Transverse colon (tissue), 4 donors: ENCODE data around the gene RBPJ. TPM values are rescaled to one million over a fixed set of nuclear protein-coding genes. Genes with fewer than 3 reads are reported as not detected.

Experiments used
- DNase-seq: peaks from one replicate; pipeline ENCODE4 v3.0.0-alpha.2; 2019
- H3K27ac ChIP-seq, 4 donors: fragments of 200-600 bp; sonication (generic); 2 replicates each; pipeline ENCODE4 v1.5.1; 2016 to 2018; ENCODE audit warnings: inconsistent platforms in 4 of 4
- H3K27me3 ChIP-seq: fragments of 200-600 bp; sonication (generic); 2 replicates; pipeline ENCODE4 v1.5.1; 2017; ENCODE audit warnings: inconsistent platforms
- H3K36me3 ChIP-seq, 4 donors: fragments of 200-600 bp; sonication (generic); 2 replicates each; pipeline ENCODE4 v1.5.1; 2017 to 2019; ENCODE audit warnings: inconsistent platforms in 4 of 4
- H3K4me1 ChIP-seq, 4 donors: fragments of 200-600 bp; sonication (generic); 2 replicates each; pipeline ENCODE4 v1.5.1; 2017 to 2020; ENCODE audit warnings: inconsistent platforms in 4 of 4
- H3K4me3 ChIP-seq, 4 donors: fragments of 200-600 bp; sonication (generic); 1 replicate in 1 of 4; 2 replicates in 3 of 4; pipeline versions ENCODE4 v1.5.1 to v1.6.1; 2017 to 2019; ENCODE audit warnings: inconsistent platforms in 4 of 4
- H3K9me3 ChIP-seq, 2 donors: fragments of 200-600 bp; sonication (generic); 2 replicates each; pipeline ENCODE4 v1.5.1; 2017 to 2019; ENCODE audit warnings: inconsistent platforms in 2 of 2
- EP300 ChIP-seq: sonication (generic); formaldehyde crosslinking; IDR thresholded peaks from one replicate; pipeline ENCODE4 v1.6.1; 2017; ENCODE audit warnings: antibody characterized with exemption, low read depth
- POLR2A ChIP-seq: fragments of 450-650 bp; IDR thresholded peaks from one replicate; pipeline ENCODE4 v1.6.1; 2016; ENCODE audit warnings: antibody characterized with exemption, mild to moderate bottlenecking, moderate library complexity
- POLR2AphosphoS5 ChIP-seq, 3 donors: sonication (generic); formaldehyde crosslinking; IDR thresholded peaks; one replicate each; pipeline ENCODE4 v1.6.1; 2016; ENCODE audit warnings: antibody characterized with exemption in 3 of 3
- WGBS, 2 donors: methylation state at CpG; one replicate each; pipeline ENCODE4 v1.1.5; 2018; ENCODE audit warnings: low coverage in 1 of 2; 5-methylcytosine and 5-hydroxymethylcytosine counted together
- in situ Hi-C, 4 donors: fragments of 200-750 bp; cut with MboI; loops; one replicate each; pipeline versions ENCODE4 v1.15.0 to v1.15.1; 2017; ENCODE audit warnings: low sequenced_read_pairs in 3 of 4, low pct_ligation_motif_present in 1 of 4, low pct_unique_long_range_greater_than_20kb in 1 of 4
- intact Hi-C: fragments of 100-400 bp; cut with DNase I; formaldehyde crosslinking; loops from one replicate; pipeline ENCODE4 v1.15.1; 2023; ENCODE audit warnings: low total_unique reads
- total RNA-seq, 4 donors: library from RNA; depleted of rRNA; stranded (reverse); fragments of >200 nt; gene quantifications; one replicate each; pipeline ENCODE4 v1.1.0, GENCODE V29; 2016
- TF ChIP-seq, protein P1 (sequence below), 5 experiments: fragments of 200-600 bp in 3 of 5; fragments of 450-650 bp in 2 of 5; sonication (generic) in 3 of 5; IDR thresholded peaks; 1 replicate in 2 of 5; 2 replicates in 3 of 5; pipeline ENCODE4 v1.5.1; 2016 to 2017; ENCODE audit warnings: antibody characterized with exemption in 5 of 5, inconsistent platforms in 3 of 5, mild to moderate bottlenecking in 2 of 5, moderate library complexity in 1 of 5

Gene RBPJ
- total RNA-seq, 4 donors from 2014 or later = 15.1 to 104 (median 44.6) TPM

DNA sequence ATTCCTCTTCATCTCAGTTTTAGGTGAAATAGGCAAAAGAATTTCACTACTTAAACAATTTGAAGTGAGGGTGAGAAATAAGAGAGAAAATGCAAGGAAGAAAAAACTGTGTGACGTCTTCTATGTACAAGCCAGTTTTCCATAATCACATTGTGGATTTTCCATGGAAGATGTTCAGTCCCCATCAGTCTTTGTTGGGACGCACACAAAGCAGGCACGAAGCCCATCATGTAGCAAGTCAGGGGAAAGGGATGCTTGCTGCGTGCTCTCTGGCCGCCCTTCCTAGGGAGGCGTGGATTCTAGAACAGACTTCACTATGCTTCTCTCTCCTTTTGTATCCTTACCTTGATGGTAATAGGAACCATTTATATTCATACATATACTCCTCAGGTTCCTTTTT is 54.7 kb downstream of the RBPJ start:
- in situ Hi-C loops = no loop called here

GRCh38 chr4:26377328-26378311 is 56.8 kb downstream of the RBPJ start:
- H3K9me3 ChIP-seq = no peaks in the 10 kb centered on the region
- H3K4me1 ChIP-seq = peaks cover 5 to 63% (median 12%) of the 10 kb centered on the region in 4 donors
- H3K36me3 ChIP-seq = no peaks in the 10 kb centered on the region

More for the DNA sequence above, 54.7 kb downstream of the RBPJ start:
- no peak overlapping the region for H3K27ac ChIP-seq
- intact Hi-C loops = no loop called here
- no peaks in the 10 kb centered on the region for H3K27me3 ChIP-seq
- no peaks in the 10 kb centered on the region for H3K9me3 ChIP-seq
- no peak overlapping the region for H3K4me3 ChIP-seq
- no peaks in the 10 kb centered on the region for H3K36me3 ChIP-seq
- DNase-seq = no peak
- peaks cover 12 to 62% (median 15%) of the 10 kb centered on the region in 4 donors for H3K4me1 ChIP-seq
- no peak for TF ChIP-seq EP300
- 81 to 87% methylated on average over 4 to 6 of the region's 6 CpGs for WGBS, 2 donors

DNA sequence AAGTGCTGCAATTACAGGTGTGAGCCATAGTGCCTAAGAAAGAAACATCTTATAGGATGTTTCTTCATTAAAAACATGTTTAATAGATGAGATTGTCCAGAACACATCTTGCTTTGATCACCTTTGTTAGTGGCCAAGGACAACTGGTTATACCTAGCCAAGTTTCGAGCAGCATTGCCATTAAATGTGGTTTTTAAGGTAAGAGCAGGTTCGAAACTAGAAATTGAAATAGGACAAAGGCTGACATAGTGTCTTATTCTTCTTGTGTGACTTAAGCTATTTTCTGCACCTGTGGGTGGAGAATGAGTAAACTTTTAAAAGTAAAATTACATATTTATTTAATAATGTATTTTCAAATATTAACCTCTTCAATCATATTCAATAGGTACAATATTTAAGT is 59.0 kb downstream of the RBPJ start:
- TF ChIP-seq POLR2A (no peak), EP300 (no peak), POLR2AphosphoS5 (IDR thresholded peaks at IDR 0.05) (no peak)
- TF ChIP-seq, protein P1, sequence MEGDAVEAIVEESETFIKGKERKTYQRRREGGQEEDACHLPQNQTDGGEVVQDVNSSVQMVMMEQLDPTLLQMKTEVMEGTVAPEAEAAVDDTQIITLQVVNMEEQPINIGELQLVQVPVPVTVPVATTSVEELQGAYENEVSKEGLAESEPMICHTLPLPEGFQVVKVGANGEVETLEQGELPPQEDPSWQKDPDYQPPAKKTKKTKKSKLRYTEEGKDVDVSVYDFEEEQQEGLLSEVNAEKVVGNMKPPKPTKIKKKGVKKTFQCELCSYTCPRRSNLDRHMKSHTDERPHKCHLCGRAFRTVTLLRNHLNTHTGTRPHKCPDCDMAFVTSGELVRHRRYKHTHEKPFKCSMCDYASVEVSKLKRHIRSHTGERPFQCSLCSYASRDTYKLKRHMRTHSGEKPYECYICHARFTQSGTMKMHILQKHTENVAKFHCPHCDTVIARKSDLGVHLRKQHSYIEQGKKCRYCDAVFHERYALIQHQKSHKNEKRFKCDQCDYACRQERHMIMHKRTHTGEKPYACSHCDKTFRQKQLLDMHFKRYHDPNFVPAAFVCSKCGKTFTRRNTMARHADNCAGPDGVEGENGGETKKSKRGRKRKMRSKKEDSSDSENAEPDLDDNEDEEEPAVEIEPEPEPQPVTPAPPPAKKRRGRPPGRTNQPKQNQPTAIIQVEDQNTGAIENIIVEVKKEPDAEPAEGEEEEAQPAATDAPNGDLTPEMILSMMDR (IDR thresholded peaks at IDR 0.05) = no peak
- in situ Hi-C loops = no loop called here

More at GRCh38 chr4:26377328-26378311, 56.8 kb downstream of the RBPJ start:
- Histone ChIP-seq H3K27ac (no peak overlapping the region), H3K4me3 (no peak overlapping the region), H3K27me3 (no peaks in the 10 kb centered on the region)
- intact Hi-C loops = no loop called here
- WGBS, 2 donors = 78 to 81% methylated on average over 4 of the region's 4 CpGs
- in situ Hi-C loops = no loop called here
- DNase-seq = no peak
- TF ChIP-seq EP300 = no peak
- no peak for TF ChIP-seq POLR2A
- no peak for TF ChIP-seq POLR2AphosphoS5 (IDR thresholded peaks at IDR 0.05)

DNA sequence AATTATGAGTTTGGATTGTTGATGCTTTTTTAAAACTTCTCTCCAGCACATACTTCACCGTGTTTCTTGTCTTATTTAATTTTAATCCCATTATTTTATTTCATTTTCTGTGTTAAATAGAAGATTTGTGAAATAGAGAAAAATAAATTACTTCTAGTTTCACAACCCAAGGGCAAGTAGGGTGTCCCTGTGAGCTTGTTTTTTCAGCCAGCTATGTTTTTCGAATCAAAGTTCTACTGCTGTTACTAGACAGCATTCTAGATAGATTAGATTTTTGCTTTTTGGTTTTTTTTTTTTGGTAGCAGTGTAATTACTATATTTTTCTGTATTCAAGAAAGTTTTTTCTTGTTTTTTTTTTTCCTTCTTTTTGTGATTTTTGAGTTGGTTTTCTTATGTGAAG is 59.9 kb downstream of the RBPJ start:
- H3K27ac ChIP-seq = no peak overlapping the region
- H3K9me3 ChIP-seq = no peaks in the 10 kb centered on the region
- in situ Hi-C loops (no loop called here), intact Hi-C loops (no loop called here)
- no peaks in the 10 kb centered on the region for H3K36me3 ChIP-seq
- H3K4me1 ChIP-seq = peaks cover 0 to 51% (median 4%) of the 10 kb centered on the region in 4 donors
- no peaks in the 10 kb centered on the region for H3K27me3 ChIP-seq
- no peak for DNase-seq
- TF ChIP-seq POLR2A = no peak
- no peak for TF ChIP-seq POLR2AphosphoS5 (IDR thresholded peaks at IDR 0.05)
- TF ChIP-seq EP300 = no peak
- TF ChIP-seq, protein P1 (IDR thresholded peaks at IDR 0.05) = no peak
- no peak overlapping the region for H3K4me3 ChIP-seq
- 72 to 80% methylated on average over 2 of the region's 2 CpGs for WGBS, 2 donors

More for the DNA sequence above, 59.0 kb downstream of the RBPJ start:
- Histone ChIP-seq H3K27me3 (no peaks in the 10 kb centered on the region), H3K27ac (no peak overlapping the region), H3K4me1 (peaks cover 0 to 50% (median 4%) of the 10 kb centered on the region in 4 donors), H3K36me3 (no peaks in the 10 kb centered on the region), H3K9me3 (no peaks in the 10 kb centered on the region), H3K4me3 (no peak overlapping the region)
- no peak for DNase-seq
- 93 to 96% methylated on average over 2 of the region's 2 CpGs for WGBS, 2 donors
- intact Hi-C loops = no loop called here

DNA sequence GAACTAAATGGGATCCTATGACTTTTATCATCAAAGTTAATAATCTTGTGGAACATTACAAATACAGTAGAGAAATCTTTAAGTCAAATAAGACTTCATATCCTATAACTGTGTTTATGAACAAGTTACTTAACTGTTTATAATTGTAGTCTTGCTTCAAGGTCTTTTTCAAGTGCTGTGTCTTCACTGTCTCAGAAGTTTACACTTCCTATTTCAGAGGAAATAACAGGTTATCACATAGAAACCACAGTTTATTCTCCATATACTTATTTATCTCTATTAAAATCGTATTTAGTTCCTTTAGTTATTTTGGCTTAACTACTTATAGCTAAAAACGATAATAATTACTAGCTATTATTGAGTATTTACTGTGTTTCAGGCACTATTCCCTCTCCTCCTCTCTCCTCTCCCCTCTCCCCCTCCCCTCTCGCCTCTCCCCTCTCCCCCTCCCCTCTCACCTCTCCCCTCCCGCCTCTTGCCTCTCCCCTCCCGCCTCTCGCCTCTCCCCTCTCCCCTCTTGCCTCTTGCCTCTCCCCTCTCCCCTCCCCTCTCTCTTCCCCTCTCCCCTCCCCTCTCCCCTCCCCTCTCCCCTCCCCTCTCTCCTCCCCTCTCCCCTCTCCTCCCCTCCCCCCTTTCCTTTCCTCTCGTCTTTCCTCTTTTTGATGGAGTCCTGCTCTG is 63.7 kb downstream of the RBPJ start:
- WGBS, 2 donors = 87 to 92% methylated on average over 2 to 6 of the region's 7 CpGs
- Histone ChIP-seq H3K4me1 (peaks cover 0 to 33% (median 2%) of the 10 kb centered on the region in 4 donors), H3K4me3 (no peak overlapping the region), H3K9me3 (no peaks in the 10 kb centered on the region), H3K27ac (no peak overlapping the region), H3K36me3 (peaks cover 0 to 12% (median 5%) of the 10 kb centered on the region in 4 donors), H3K27me3 (no peaks in the 10 kb centered on the region)
- in situ Hi-C loops = no loop called here
- no peak for DNase-seq
- TF ChIP-seq POLR2A (no peak), EP300 (no peak), POLR2AphosphoS5 (IDR thresholded peaks at IDR 0.05) (no peak)
- TF ChIP-seq, protein P1 (IDR thresholded peaks at IDR 0.05) = no peak
- intact Hi-C loops = no loop called here
